HG03521 (cell line): ENCODE data around the gene SLC25A29.

Experiments used
- ATAC-seq: cut with Tn5 transposase; IDR thresholded peaks from one replicate; pipeline ENCODE4 v1.9.1; 2021; ENCODE audit warnings: mild to moderate bottlenecking, moderate library complexity; ENCODE audit not compliant: unreplicated experiment

The SLC25A29 gene

GRCh38 chr14:100282766-100283419 lies 23.4 kb downstream of the SLC25A29 start:
- ATAC-seq = no peak

GRCh38 chr14:100282083-100282350 lies 24.2 kb downstream of the SLC25A29 start:
- no peak for ATAC-seq

GRCh38 chr14:100281286-100282082 lies 24.8 kb downstream of the SLC25A29 start:
- ATAC-seq = no peak

- ATAC-seq = no peak
Measured at GRCh38 chr14:100279563-100279962, 26.7 kb downstream of the SLC25A29 start.

- no peak for ATAC-seq
Measured at GRCh38 chr14:100279133-100279532, 27.1 kb downstream of the SLC25A29 start.

GRCh38 chr14:100278702-100279101 lies 27.5 kb downstream of the SLC25A29 start:
- peak; percentile 39 for ATAC-seq

- ATAC-seq = no peak
Measured at GRCh38 chr14:100275214-100275613, 31.0 kb downstream of the SLC25A29 start.

GRCh38 chr14:100274250-100274649 lies 32.0 kb downstream of the SLC25A29 start:
- ATAC-seq = no peak

GRCh38 chr14:100271247-100271939 lies 34.9 kb downstream of the SLC25A29 start:
- no peak for ATAC-seq

- ATAC-seq = no peak
Measured at GRCh38 chr14:100268591-100269207, 37.5 kb downstream of the SLC25A29 start.

- ATAC-seq = no peak
Measured at GRCh38 chr14:100267990-100268389, 38.3 kb downstream of the SLC25A29 start.

GRCh38 chr14:100263141-100263540 lies 43.1 kb downstream of the SLC25A29 start:
- ATAC-seq = no peak

- no peak for ATAC-seq
Measured at GRCh38 chr14:100262545-100262944, 43.7 kb downstream of the SLC25A29 start.

- ATAC-seq = no peak
Measured at GRCh38 chr14:100261621-100262020, 44.6 kb downstream of the SLC25A29 start.

- peak; percentile 61 for ATAC-seq
Measured at GRCh38 chr14:100256339-100256895, 49.8 kb downstream of the SLC25A29 start.

- ATAC-seq = no peak
Measured at GRCh38 chr14:100252684-100253083, 53.6 kb downstream of the SLC25A29 start.

GRCh38 chr14:100250732-100251465 lies 55.3 kb downstream of the SLC25A29 start:
- ATAC-seq = no peak

- no peak for ATAC-seq
Measured at GRCh38 chr14:100246809-100247428, 59.3 kb downstream of the SLC25A29 start.

GRCh38 chr14:100243020-100243419 lies 63.2 kb downstream of the SLC25A29 start:
- no peak for ATAC-seq

- no peak for ATAC-seq
Measured at GRCh38 chr14:100241279-100241678, 65.0 kb downstream of the SLC25A29 start.
